Tibial nerve (tissue), 4 donors: Measurements from ENCODE around the gene PCBP4. TPM values are rescaled to one million over a fixed set of nuclear protein-coding genes. Genes with fewer than 3 reads are reported as not detected.
A peak's percentile ranks its signal among the peaks of the same experiment; 100 is the strongest.

ENCODE experiments used
- DNase-seq, 2 donors: peaks; one replicate each; pipeline ENCODE4 v3.0.0-alpha.2; 2019; ENCODE audit warnings: low spot score in 2 of 2
- H3K27ac ChIP-seq, 4 donors: fragments of 200-600 bp; sonication (generic) in 3 of 4; one replicate each; pipeline ENCODE4 v1.5.1; 2017 to 2019; ENCODE audit warnings: mild to moderate bottlenecking in 1 of 4
- H3K27me3 ChIP-seq, 2 donors: fragments of 200-600 bp; sonication (generic) in 1 of 2; one replicate each; pipeline versions ENCODE4 v1.5.1 to v1.6.0; 2017 to 2019
- H3K36me3 ChIP-seq, 3 donors: fragments of 200-600 bp; sonication (generic); one replicate each; pipeline ENCODE4 v1.5.1; 2018 to 2019
- H3K4me1 ChIP-seq, 4 donors: fragments of 200-600 bp; sonication (generic) in 3 of 4; one replicate each; pipeline ENCODE4 v1.5.1; 2017 to 2019
- H3K4me3 ChIP-seq, 4 donors: fragments of 200-600 bp; sonication (generic) in 3 of 4; one replicate each; pipeline ENCODE4 v1.5.1; 2017 to 2019; ENCODE audit warnings: mild to moderate bottlenecking in 1 of 4, moderate library complexity in 1 of 4
- H3K9me3 ChIP-seq, 4 donors: fragments of 200-600 bp; sonication (generic) in 3 of 4; one replicate each; pipeline ENCODE4 v1.5.1; 2017 to 2019
- EP300 ChIP-seq, 2 donors: sonication (generic); formaldehyde crosslinking; IDR thresholded peaks; one replicate each; pipeline ENCODE4 v1.6.1; 2017; ENCODE audit warnings: antibody characterized with exemption in 2 of 2, mild to moderate bottlenecking in 1 of 2
- POLR2A ChIP-seq, 2 donors: fragments of 450-650 bp; IDR thresholded peaks; one replicate each; pipeline ENCODE4 v1.6.1; 2017; ENCODE audit warnings: antibody characterized with exemption in 2 of 2, mild to moderate bottlenecking in 2 of 2, moderate library complexity in 2 of 2
- WGBS, 2 donors: methylation state at CpG; one replicate each; pipeline ENCODE4 v1.1.5; 2018; 5-methylcytosine and 5-hydroxymethylcytosine counted together
- total RNA-seq, 4 donors: library from RNA; depleted of rRNA; stranded (reverse); fragments of >200 nt; gene quantifications; one replicate each; pipeline ENCODE4 v1.1.0, GENCODE V29; 2016
- TF ChIP-seq, protein P1 (sequence below), 5 experiments: fragments of 200-600 bp in 3 of 5; fragments of 450-650 bp in 2 of 5; sonication (generic) in 3 of 5; IDR thresholded peaks; one replicate each; pipeline ENCODE4 v1.5.1; 2016 to 2019; ENCODE audit warnings: antibody characterized with exemption in 5 of 5, mild to moderate bottlenecking in 3 of 5, moderate library complexity in 2 of 5

Gene PCBP4
- total RNA-seq, 4 donors from 2014 or later, result 838 to 1,216 (median 1,000) TPM

GRCh38 chr3:51968170-51968775 lies 1.0 kb upstream of the PCBP4 start:
- Histone ChIP-seq H3K36me3 (peaks cover 0 to 8% (median 0%) of the 10 kb centered on the region in 3 donors), H3K27me3 (no peaks in the 10 kb centered on the region), H3K4me1 (peaks cover 0 to 69% (median 35%) of the 10 kb centered on the region in 4 donors), H3K4me3 (peak overlapping the region; percentile 44 to 99 (median 66)), H3K27ac (peak overlapping the region; percentile 94 to 99 (median 96)), H3K9me3 (no peaks in the 10 kb centered on the region)
- TF ChIP-seq POLR2A (IDR thresholded peaks at IDR 0.05) (no peak), EP300 (IDR thresholded peaks at IDR 0.05) (no peak)
- TF ChIP-seq, protein P1, sequence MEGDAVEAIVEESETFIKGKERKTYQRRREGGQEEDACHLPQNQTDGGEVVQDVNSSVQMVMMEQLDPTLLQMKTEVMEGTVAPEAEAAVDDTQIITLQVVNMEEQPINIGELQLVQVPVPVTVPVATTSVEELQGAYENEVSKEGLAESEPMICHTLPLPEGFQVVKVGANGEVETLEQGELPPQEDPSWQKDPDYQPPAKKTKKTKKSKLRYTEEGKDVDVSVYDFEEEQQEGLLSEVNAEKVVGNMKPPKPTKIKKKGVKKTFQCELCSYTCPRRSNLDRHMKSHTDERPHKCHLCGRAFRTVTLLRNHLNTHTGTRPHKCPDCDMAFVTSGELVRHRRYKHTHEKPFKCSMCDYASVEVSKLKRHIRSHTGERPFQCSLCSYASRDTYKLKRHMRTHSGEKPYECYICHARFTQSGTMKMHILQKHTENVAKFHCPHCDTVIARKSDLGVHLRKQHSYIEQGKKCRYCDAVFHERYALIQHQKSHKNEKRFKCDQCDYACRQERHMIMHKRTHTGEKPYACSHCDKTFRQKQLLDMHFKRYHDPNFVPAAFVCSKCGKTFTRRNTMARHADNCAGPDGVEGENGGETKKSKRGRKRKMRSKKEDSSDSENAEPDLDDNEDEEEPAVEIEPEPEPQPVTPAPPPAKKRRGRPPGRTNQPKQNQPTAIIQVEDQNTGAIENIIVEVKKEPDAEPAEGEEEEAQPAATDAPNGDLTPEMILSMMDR (IDR thresholded peaks at IDR 0.05), result no peak
- 7 to 27% methylated on average over 3 to 9 of the region's 11 CpGs for whole genome bisulfite sequencing, 2 donors
- DNase-seq, result no peak

- no peak for DNase-seq
- H3K36me3 ChIP-seq, result peaks cover 0 to 8% (median 0%) of the 10 kb centered on the region in 3 donors
- H3K27me3 ChIP-seq, result no peaks in the 10 kb centered on the region
- no peak for TF ChIP-seq EP300 (IDR thresholded peaks at IDR 0.05)
- TF ChIP-seq POLR2A (IDR thresholded peaks at IDR 0.05), result peak in 1 of 2 donors; percentile 81
- peaks cover 0 to 74% (median 34%) of the 10 kb centered on the region in 4 donors for H3K4me1 ChIP-seq
- peak overlapping the region; percentile 62 to 99 (median 76) for H3K4me3 ChIP-seq
- H3K9me3 ChIP-seq, result no peaks in the 10 kb centered on the region
- 5 to 12% methylated on average over 7 to 15 of the region's 33 CpGs for WGBS, 2 donors
- H3K27ac ChIP-seq, result peak overlapping the region; percentile 92 to 99 (median 96)
These were observed 301 bp downstream of the PCBP4 start for GRCh38 chr3:51966922-51967383.

GRCh38 chr3:51966486-51966885 lies 768 bp downstream of the PCBP4 start:
- Histone ChIP-seq H3K36me3 (peaks cover 0 to 12% (median 0%) of the 10 kb centered on the region in 3 donors), H3K27ac (peak overlapping the region; percentile 92 to 99 (median 96)), H3K4me1 (peaks cover 0 to 78% (median 34%) of the 10 kb centered on the region in 4 donors), H3K4me3 (peak overlapping the region; percentile 62 to 99 (median 76)), H3K9me3 (no peaks in the 10 kb centered on the region), H3K27me3 (no peaks in the 10 kb centered on the region)
- WGBS, 2 donors, result 19 to 28% methylated on average over 5 of the region's 5 CpGs
- DNase-seq, result no peak
- TF ChIP-seq, protein P1 (IDR thresholded peaks at IDR 0.05), result no peak
- TF ChIP-seq EP300 (IDR thresholded peaks at IDR 0.05) (no peak), POLR2A (IDR thresholded peaks at IDR 0.05) (no peak)

- Histone ChIP-seq H3K9me3 (no peaks in the 10 kb centered on the region), H3K36me3 (peaks cover 0 to 16% (median 0%) of the 10 kb centered on the region in 3 donors), H3K4me3 (peak overlapping the region; percentile 62 to 99 (median 76)), H3K4me1 (peaks cover 0 to 79% (median 34%) of the 10 kb centered on the region in 4 donors), H3K27ac (peak overlapping the region; percentile 92 to 99 (median 96)), H3K27me3 (no peaks in the 10 kb centered on the region)
- TF ChIP-seq, protein P1 (IDR thresholded peaks at IDR 0.05), result no peak
- peak in 1 of 2 donors; percentile 61 for TF ChIP-seq EP300 (IDR thresholded peaks at IDR 0.05)
- WGBS, 2 donors, result 45 to 59% methylated on average over 2 of the region's 2 CpGs
- no peak for DNase-seq
These were observed 1.2 kb downstream of the PCBP4 start for GRCh38 chr3:51966016-51966415.

GRCh38 chr3:51964521-51964920 lies 2.7 kb downstream of the PCBP4 start:
- TF ChIP-seq EP300 (IDR thresholded peaks at IDR 0.05), result no peak
- TF ChIP-seq POLR2A (IDR thresholded peaks at IDR 0.05), result no peak
- TF ChIP-seq, protein P1 (IDR thresholded peaks at IDR 0.05), result no peak
- Histone ChIP-seq H3K27me3 (no peaks in the 10 kb centered on the region), H3K4me1 (peaks cover 0 to 76% (median 34%) of the 10 kb centered on the region in 4 donors), H3K4me3 (peak overlapping the region in 1 of 4 donors; percentile 85), H3K9me3 (no peaks in the 10 kb centered on the region), H3K27ac (peak overlapping the region; percentile 92 to 99 (median 96)), H3K36me3 (peaks cover 0 to 23% (median 0%) of the 10 kb centered on the region in 3 donors)
- DNase-seq, result no peak
- 29 to 44% methylated on average over 4 of the region's 4 CpGs for WGBS, 2 donors
